HG03025 (cell line): ENCODE results near the gene IFT74.
"Not testable (repeated sequence)": the region's sequence is repeated elsewhere in the genome, so short reads cannot be mapped to it uniquely, and the experiment has no call there.

Source experiments
- ATAC-seq: cut with Tn5 transposase; IDR thresholded peaks from one replicate; pipeline ENCODE4 v1.9.1; 2021; ENCODE audit warnings: mild to moderate bottlenecking, moderate library complexity; ENCODE audit not compliant: unreplicated experiment, low FRiP score

Gene IFT74

GRCh38 chr9:27065288-27065687 lies 109.1 kb downstream of the IFT74 start:
- no peak for ATAC-seq

GRCh38 chr9:27073841-27074728 lies 117.9 kb downstream of the IFT74 start:
- no peak for ATAC-seq

GRCh38 chr9:27078685-27079084 lies 122.5 kb downstream of the IFT74 start:
- no peak for ATAC-seq

GRCh38 chr9:27085456-27085855 lies 129.2 kb downstream of the IFT74 start:
- ATAC-seq, result no peak

GRCh38 chr9:27086818-27087680 lies 130.8 kb downstream of the IFT74 start:
- ATAC-seq, result no peak

- ATAC-seq, result no peak
Observed at GRCh38 chr9:27088981-27089380, 132.8 kb downstream of the IFT74 start.

GRCh38 chr9:27089706-27090105 lies 133.5 kb downstream of the IFT74 start:
- no peak for ATAC-seq

- no peak for ATAC-seq
Observed at GRCh38 chr9:27090231-27090630, 134.0 kb downstream of the IFT74 start.

GRCh38 chr9:27090711-27091110 lies 134.5 kb downstream of the IFT74 start:
- ATAC-seq, result no peak

GRCh38 chr9:27092496-27092895 lies 136.3 kb downstream of the IFT74 start:
- ATAC-seq, result not testable (repeated sequence)

GRCh38 chr9:27093384-27094067 lies 137.3 kb downstream of the IFT74 start:
- ATAC-seq, result not testable (repeated sequence)

- ATAC-seq, result no peak
Observed at GRCh38 chr9:27094640-27095298, 138.6 kb downstream of the IFT74 start.

GRCh38 chr9:27107241-27107640 lies 151.0 kb downstream of the IFT74 start:
- ATAC-seq, result no peak

GRCh38 chr9:27108981-27109541 lies 152.8 kb downstream of the IFT74 start, which contains the start of gene TEK:
Gene TEK (plus strand): TSS chr9:27109225. CDS start chr9:27109591, 366 bp downstream.
- no peak for ATAC-seq

- ATAC-seq, result no peak
Observed at GRCh38 chr9:27109621-27110020, 153.4 kb downstream of the IFT74 start.

GRCh38 chr9:27110181-27110580 lies 154.0 kb downstream of the IFT74 start:
- no peak for ATAC-seq

- ATAC-seq, result no peak
Observed at GRCh38 chr9:27112235-27112634, 156.0 kb downstream of the IFT74 start.
